ENCODE measurements around the gene LRRC2.

The LRRC2 gene

GRCh38 chr3:46607603-46608028, 41.5 kb upstream of the LRRC2 start:
- H2AFZ ChIP-seq (ENCODE audit: low read length) = no peak overlapping the region
- no peak overlapping the region for H3K4me2 ChIP-seq (ENCODE audit: low read depth, low read length, poor library complexity, severe bottlenecking)
- H4K20me1 ChIP-seq (ENCODE audit: insufficient read depth, low read length, poor library complexity, severe bottlenecking) = no peaks in the 10 kb centered on the region
- H3K9me3 ChIP-seq (ENCODE audit: insufficient read depth, low read depth, low read length) = no peaks in the 10 kb centered on the region
- TF ChIP-seq CTCF (conservative IDR thresholded peaks at IDR 0.05; ENCODE audit: low read length) = 0 out of 2 replicates have a peak, but pooled peaks have one; percentile 25
- TF ChIP-seq EZH2phosphoT487 (IDR thresholded peaks at IDR 0.05; ENCODE audit: borderline replicate concordance) = no peak
- H3F3A ChIP-seq (ENCODE audit: low read depth) = no peaks in the 10 kb centered on the region
- no peaks in the 10 kb centered on the region for H3K4me1 ChIP-seq (ENCODE audit: insufficient read depth, low read length, poor library complexity, severe bottlenecking)
- no peaks in the 10 kb centered on the region for H3K36me3 ChIP-seq (ENCODE audit: insufficient read depth, low read length)
- no peak overlapping the region for H3K9ac ChIP-seq (ENCODE audit: low read depth, low read length, poor library complexity, severe bottlenecking)
- no peaks in the 10 kb centered on the region for H3K9me2 ChIP-seq (replicated peaks; ENCODE audit: low read depth, low read length)
- no peak overlapping the region for H3K4me3 ChIP-seq (ENCODE audit: low read length, poor library complexity, severe bottlenecking)
- H3K27me3 ChIP-seq (ENCODE audit: insufficient read depth, low read length, poor library complexity, severe bottlenecking) = no peaks in the 10 kb centered on the region
- H3K79me2 ChIP-seq (ENCODE audit: insufficient read depth, low read length) = no peaks in the 10 kb centered on the region

- Histone ChIP-seq H3K4me2 (ENCODE audit: low read depth, low read length, poor library complexity, severe bottlenecking) (no peak overlapping the region), H3K36me3 (ENCODE audit: insufficient read depth, low read length) (no peaks in the 10 kb centered on the region), H3K4me3 (ENCODE audit: low read length, poor library complexity, severe bottlenecking) (no peak overlapping the region), H3K4me1 (ENCODE audit: insufficient read depth, low read length, poor library complexity, severe bottlenecking) (no peaks in the 10 kb centered on the region), H4K20me1 (ENCODE audit: insufficient read depth, low read length, poor library complexity, severe bottlenecking) (no peaks in the 10 kb centered on the region), H3K9me3 (ENCODE audit: insufficient read depth, low read depth, low read length) (no peaks in the 10 kb centered on the region), H3K9ac (ENCODE audit: low read depth, low read length, poor library complexity, severe bottlenecking) (no peak overlapping the region), H2AFZ (ENCODE audit: low read length) (0 out of 2 replicates have a peak overlapping the region, but pooled peaks have one; percentile 35), H3K27me3 (ENCODE audit: insufficient read depth, low read length, poor library complexity, severe bottlenecking) (no peaks in the 10 kb centered on the region), H3F3A (ENCODE audit: low read depth) (no peaks in the 10 kb centered on the region), H3K9me2 (replicated peaks; ENCODE audit: low read depth, low read length) (no peaks in the 10 kb centered on the region), H3K79me2 (ENCODE audit: insufficient read depth, low read length) (no peaks in the 10 kb centered on the region)
- no peak for TF ChIP-seq CTCF (conservative IDR thresholded peaks at IDR 0.05; ENCODE audit: low read length)
- TF ChIP-seq EZH2phosphoT487 (IDR thresholded peaks at IDR 0.05; ENCODE audit: borderline replicate concordance) = no peak
Measured at GRCh38 chr3:46604127-46604526, 38.0 kb upstream of the LRRC2 start.

- no peaks in the 10 kb centered on the region for H3K9me2 ChIP-seq (replicated peaks; ENCODE audit: low read depth, low read length)
- H3K36me3 ChIP-seq (ENCODE audit: insufficient read depth, low read length) = no peaks in the 10 kb centered on the region
- H4K20me1 ChIP-seq (ENCODE audit: insufficient read depth, low read length, poor library complexity, severe bottlenecking) = no peaks in the 10 kb centered on the region
- TF ChIP-seq EZH2phosphoT487 (IDR thresholded peaks at IDR 0.05; ENCODE audit: borderline replicate concordance) (no peak), CTCF (conservative IDR thresholded peaks at IDR 0.05; ENCODE audit: low read length) (no peak)
- H3K4me3 ChIP-seq (ENCODE audit: low read length, poor library complexity, severe bottlenecking) = no peak overlapping the region
- H3K4me2 ChIP-seq (ENCODE audit: low read depth, low read length, poor library complexity, severe bottlenecking) = no peak overlapping the region
- H3K9ac ChIP-seq (ENCODE audit: low read depth, low read length, poor library complexity, severe bottlenecking) = no peak overlapping the region
- no peaks in the 10 kb centered on the region for H3K4me1 ChIP-seq (ENCODE audit: insufficient read depth, low read length, poor library complexity, severe bottlenecking)
- H3K27me3 ChIP-seq (ENCODE audit: insufficient read depth, low read length, poor library complexity, severe bottlenecking) = no peaks in the 10 kb centered on the region
- no peaks in the 10 kb centered on the region for H3F3A ChIP-seq (ENCODE audit: low read depth)
- no peak overlapping the region for H2AFZ ChIP-seq (ENCODE audit: low read length)
- H3K9me3 ChIP-seq (ENCODE audit: insufficient read depth, low read depth, low read length) = no peaks in the 10 kb centered on the region
- no peaks in the 10 kb centered on the region for H3K79me2 ChIP-seq (ENCODE audit: insufficient read depth, low read length)
Measured at GRCh38 chr3:46603446-46604046, 37.4 kb upstream of the LRRC2 start.
